ENCODE data around the gene SLC1A7.

DNA sequence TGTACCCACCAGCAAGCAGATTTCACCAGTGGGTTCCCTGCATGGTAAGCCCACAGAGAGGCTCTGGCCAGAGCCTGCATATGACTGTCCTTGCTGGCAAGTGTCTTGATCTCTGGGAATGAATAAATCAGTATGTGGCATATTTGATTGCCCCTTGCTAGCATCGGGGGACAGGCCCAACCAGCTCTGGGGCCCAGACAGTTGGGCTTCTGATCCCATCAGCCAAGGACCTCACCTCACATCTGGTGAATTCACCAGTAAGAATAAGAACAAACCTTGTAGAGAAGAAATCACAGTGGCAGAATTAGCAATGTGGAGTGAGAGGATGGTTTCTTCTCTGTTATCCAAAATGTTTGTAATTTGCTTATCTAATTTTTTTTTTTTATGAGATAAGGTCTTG is 15.9 kb downstream of the SLC1A7 start:
- TF ChIP-seq, protein P1, sequence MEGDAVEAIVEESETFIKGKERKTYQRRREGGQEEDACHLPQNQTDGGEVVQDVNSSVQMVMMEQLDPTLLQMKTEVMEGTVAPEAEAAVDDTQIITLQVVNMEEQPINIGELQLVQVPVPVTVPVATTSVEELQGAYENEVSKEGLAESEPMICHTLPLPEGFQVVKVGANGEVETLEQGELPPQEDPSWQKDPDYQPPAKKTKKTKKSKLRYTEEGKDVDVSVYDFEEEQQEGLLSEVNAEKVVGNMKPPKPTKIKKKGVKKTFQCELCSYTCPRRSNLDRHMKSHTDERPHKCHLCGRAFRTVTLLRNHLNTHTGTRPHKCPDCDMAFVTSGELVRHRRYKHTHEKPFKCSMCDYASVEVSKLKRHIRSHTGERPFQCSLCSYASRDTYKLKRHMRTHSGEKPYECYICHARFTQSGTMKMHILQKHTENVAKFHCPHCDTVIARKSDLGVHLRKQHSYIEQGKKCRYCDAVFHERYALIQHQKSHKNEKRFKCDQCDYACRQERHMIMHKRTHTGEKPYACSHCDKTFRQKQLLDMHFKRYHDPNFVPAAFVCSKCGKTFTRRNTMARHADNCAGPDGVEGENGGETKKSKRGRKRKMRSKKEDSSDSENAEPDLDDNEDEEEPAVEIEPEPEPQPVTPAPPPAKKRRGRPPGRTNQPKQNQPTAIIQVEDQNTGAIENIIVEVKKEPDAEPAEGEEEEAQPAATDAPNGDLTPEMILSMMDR (IDR thresholded peaks at IDR 0.05 in 2 of 3, conservative IDR thresholded peaks at IDR 0.05 in 1 of 3; ENCODE audit: borderline replicate concordance in 1 of 3, insufficient read depth in 1 of 3, low read depth in 2 of 3, low read length in 2 of 3) = no peak
- no peak for TF ChIP-seq POLR2AphosphoS5 (IDR thresholded peaks at IDR 0.05; ENCODE audit: low read depth, low read length)
- no peak for TF ChIP-seq EZH2 (IDR thresholded peaks at IDR 0.05)

Data from HCT116 (cell line).